GM15510 (cell line): ENCODE results near the gene INTS1.

Source experiments
- POLR2A ChIP-seq: IDR thresholded peaks from 3 replicates; pipeline ENCODE4 v1.6.1; 2011; ENCODE audit warnings: borderline replicate concordance; ENCODE audit not compliant: insufficient read length; ENCODE audit errors: extremely low read depth

Gene INTS1

DNA sequence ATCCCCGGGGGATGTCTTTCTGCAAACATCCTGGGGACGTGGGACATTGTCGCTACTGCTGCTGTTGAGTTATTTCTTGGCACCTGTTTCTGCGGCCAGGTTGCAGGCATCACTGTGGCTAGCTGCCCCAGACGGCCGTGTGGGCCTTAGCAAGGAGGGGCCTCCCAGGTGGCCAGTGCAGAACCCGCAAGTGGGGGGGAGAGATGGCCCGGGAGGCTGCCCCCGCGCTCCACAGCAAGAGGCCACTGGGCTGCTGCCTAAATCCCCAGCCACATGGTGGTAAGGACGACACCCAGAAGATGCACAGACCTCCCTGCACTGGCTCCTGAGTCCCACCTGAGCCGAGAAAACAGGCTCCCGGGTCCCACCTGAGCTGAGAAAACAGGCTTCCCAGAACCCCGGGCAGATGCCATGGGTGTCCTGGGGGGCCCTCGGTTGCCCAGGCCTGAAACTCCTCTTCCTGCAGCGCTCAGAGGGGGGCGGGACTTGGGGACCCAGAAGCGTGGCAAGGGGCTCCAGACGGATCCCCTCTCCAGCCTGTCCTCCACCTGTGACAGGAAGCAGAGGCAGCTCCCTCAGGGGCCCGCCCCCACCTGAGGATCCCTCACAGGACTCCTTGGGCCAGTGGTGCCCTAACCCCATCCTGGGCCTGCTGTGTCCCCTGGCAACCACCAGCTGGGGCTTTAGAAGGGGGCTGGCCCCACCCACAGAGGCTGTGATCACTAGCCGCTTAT is 25.4 kb upstream of the INTS1 start:
- TF ChIP-seq POLR2A = no peak

DNA sequence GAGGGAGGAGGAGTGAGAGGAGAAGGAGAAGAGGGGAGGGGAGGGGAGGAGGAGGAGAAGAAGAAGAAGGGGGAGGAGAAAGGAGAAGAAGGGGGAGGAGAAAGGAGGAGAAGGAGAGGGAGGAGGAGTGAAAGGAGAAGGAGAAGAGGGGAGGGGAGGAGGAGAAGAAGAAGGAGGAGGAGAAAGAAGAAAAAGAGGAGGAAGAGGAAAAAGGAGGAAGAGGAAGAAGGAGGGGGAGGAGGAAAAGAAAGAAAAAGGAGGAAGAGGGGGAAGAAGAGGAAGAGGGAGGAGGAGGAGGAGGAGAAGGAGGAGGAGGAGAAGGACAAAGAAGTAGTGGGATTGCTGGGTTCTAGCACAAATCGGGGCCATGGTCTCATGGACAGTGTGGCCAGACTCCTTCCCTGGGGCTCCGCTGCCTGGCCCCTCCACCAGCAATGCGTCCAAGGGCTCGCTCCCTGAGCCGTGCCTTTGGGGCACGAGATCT is 22.1 kb upstream of the INTS1 start:
- no peak for TF ChIP-seq POLR2A

DNA sequence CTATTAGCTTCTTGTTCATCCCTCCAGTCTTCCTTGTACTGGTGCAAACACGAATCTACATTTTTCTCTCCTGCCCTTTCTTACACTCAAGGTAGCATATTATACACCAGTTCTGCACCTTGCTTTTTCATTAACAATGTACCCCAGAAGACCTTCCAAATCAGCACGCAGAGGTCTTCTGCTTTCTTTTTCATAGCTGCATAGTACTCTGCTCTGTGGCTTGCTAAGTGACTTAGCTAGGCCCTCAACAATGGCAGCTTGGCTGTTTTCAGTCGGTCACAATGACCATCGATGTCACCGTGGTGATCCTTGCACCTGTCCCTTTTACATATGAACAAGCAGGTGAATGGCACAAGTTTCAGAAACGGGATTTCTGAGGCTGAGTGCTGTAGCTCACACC is 21.2 kb upstream of the INTS1 start:
- no peak for TF ChIP-seq POLR2A

DNA sequence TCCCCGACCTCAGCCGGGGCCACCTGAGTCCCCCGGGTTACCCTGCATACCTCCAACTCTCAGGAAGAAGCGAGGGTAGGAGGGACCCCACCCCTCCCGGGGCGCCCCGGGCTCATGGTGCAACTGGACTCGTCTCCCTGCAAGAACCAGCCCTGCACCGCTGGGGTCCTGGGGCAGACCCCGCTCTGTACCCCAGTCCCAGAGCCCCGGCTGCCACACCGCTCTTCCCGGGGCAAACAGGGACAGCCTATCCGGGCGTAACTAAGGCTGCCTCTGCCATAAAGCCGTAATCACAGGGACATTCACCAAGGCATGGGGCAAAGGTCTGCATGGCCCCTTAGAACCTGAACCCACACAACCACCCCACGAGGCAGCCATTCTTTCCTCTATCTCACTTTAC is 19.7 kb upstream of the INTS1 start:
- TF ChIP-seq POLR2A = no peak

DNA sequence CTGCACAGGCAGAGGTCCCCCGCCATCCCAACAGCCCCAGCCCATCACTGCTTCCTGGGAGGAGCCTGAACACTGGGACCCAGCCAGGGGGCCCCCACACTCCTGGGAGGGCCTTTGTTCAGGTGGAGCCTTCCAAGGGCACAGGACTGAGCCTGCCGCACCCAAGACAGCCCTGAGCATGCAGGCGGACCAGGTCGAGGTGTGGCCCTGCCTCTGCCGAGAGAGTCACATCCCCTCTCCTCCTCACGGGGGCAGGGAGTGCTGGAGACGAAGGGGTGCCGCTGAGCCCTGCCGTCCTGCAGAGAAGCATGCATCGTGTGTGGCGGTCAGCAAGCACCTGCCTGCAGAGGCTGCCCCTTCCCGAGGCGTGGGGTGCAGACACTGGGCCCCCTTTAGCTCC is 19.0 kb upstream of the INTS1 start:
- no peak for TF ChIP-seq POLR2A

DNA sequence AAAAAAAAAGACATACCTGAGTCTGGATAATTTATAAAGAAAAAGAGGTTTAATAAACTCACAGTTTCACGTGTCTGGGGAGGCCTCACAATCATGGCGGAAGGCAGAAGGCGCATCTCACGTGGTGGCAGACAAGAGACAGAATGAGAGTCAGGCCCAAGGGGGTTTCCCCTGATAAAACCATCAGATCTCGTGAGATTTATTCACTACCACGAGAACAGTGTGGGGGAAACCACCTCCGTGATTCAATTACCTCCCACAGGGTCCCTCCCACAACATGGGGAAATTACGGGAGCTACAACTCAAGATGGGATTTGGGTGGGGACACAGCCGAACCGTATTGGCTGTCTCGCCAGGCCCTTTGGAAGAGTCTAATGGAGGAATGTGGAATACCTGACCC is 17.3 kb upstream of the INTS1 start:
- TF ChIP-seq POLR2A = no peak

DNA sequence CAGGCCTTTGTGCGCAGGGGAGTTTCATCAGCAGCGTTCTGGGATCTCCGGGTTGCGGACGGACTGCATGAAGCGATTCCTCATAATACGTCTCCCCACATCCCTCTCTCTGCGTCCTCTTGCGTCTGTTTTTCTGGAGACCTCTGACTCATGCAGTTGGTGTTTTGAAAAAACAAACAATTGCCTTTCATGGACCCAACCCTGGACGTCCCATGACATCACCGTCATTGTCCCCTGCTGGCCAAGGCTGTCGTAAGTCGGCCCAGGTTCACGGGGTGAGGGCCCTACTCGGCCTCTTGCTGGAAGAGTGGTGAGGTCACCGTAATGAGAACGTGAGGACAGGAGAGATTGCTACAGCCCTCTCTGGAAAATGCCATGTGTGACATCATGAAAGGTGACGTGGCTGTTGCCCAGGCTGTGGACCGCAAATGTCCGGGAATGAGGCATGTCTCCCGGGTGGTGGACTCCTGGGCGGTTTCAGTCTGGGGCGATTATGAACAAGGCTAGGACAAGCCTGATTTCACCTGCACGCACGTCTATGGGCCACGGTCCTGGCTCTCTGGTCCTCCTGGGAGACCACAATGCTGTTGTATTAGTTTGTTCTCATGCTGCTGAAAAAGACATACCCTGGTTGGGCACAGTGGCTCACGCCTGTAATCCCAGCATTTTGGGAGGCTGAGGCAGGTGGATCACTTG is 16.5 kb upstream of the INTS1 start:
- no peak for TF ChIP-seq POLR2A

DNA sequence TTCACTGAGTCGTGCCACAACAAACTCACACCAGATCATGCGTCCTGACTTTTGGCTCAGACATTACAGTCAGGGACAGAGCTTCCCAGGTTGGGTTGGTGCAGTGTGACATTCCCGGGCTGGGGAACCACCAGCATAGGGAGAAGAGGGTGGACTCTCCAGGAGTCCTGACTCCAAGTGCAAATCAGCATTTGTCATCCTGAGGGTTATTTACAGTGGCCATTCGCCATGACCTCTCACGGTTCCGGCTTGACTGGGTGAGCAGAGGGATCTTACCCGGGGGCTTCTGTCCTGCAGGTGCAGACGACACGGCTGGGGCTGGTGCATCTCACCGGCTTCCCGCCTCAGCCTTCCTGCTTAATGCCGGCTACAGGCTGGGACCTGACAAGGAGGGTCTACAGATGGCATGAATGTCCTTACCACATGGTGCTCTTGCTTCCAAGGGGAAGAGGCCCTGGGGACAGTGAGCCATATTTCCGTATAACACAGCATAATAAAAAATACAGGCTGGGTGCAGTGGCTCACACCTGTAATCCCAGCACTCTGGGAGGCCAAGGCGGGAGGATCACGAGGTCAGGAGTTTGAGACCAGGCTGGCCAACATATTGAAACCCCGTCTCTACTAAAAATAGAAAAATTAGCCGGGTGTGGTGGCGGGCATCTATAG is 12.5 kb upstream of the INTS1 start:
- TF ChIP-seq POLR2A = no peak

DNA sequence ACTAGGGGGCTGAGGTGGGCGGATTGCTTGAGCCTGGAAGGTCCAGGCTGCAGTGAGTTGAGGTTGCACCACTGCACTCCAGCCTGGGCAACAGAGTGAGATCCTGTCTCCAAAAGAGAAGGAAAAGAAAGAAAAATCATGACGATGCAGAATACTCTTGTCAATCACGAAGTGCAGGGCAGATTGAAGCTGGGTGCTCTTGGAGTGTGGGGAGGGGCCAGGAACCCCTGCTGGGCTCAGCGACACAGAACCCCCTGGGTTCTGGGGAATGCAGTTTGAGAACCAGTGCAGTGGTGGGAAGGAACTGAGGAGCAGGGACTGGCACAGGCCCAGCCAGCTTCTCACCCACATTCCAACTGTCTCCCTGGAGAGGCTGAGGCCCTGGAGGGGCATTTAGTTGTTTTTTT is 10.8 kb upstream of the INTS1 start:
- no peak for TF ChIP-seq POLR2A

DNA sequence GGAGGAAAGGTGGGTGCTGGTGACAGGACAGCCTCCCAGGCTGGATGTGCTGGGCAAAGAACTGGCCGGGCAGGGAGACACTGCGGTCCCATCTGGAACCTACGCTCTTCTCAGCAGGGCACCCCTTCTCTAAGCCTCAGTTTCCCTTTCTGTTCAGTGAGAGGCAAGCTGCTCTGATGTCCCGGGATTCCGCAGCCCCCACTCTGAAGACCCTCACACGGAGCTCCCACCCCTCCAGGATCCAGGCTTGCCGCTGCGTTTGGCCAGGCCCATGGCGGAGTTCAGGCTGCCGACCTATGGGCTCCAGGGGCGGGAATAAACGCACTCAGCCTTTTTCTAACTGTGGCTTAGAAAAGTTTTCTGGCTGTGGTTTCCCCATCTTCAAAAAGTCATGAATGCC is 10.2 kb upstream of the INTS1 start:
- TF ChIP-seq POLR2A = no peak

DNA sequence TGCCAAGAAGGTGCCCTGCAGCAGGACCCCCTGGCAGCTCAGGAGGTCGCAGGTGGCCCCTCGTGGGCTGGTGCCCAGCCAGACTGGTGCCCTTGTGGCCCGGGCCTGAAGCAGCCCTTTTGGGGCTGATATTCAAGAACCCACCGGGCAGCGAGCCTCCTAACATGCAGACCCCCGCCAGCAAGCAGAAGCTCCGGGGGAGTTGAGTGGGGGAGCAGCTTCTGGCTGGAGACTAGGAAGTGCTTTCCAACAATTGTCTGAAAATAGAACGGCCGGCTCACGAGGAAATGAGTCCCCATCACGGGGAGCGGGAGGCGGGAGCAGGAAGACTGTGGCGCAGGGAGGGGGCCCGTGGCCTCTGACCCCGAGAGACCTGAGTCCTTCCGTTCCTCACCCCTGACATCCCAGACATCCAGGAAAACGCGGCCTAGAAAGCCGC is 9.5 kb upstream of the INTS1 start:
- no peak for TF ChIP-seq POLR2A

DNA sequence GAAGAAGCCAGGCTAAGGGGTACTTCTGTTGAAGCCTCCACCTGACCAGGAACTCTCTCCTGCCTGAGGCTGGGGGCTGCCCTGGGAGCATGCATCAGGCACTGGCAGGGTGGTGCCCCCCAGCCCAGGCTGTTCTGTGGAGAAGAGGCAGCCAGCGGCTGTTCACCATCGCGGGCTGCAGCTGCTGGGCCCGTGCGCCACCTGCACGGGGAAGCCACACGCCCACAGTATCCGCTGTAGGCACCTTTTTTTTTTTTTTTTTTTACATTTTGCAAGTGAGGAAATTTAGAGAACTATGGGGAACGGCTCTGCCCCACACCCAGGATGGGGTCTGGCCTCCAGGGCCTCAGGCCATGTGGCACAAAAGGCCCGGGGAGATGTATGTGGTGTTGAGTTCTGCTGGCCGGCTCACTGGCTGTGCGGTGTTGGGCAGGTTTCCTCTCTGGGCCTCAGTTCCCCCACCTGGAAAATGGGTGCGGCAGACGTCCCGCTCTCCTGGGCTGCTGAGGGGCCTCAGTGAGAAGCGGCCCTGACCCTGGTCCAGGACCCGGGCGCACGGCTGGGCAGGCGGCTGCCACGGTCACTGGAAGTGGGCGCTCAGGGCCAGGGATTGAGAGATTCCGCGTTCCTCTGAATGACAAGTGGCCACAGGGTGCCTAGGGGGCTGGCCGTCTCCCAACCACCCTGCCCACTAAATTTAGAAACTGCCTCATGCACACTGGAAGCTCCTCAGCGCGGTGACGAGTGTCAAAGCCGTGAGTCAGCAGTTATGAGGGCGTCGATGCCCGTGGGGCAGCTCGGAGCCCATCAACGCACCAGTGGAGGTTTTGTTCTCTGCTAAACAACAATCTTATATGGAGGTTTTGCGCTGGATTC is 8.8 kb upstream of the INTS1 start:
- TF ChIP-seq POLR2A = no peak

DNA sequence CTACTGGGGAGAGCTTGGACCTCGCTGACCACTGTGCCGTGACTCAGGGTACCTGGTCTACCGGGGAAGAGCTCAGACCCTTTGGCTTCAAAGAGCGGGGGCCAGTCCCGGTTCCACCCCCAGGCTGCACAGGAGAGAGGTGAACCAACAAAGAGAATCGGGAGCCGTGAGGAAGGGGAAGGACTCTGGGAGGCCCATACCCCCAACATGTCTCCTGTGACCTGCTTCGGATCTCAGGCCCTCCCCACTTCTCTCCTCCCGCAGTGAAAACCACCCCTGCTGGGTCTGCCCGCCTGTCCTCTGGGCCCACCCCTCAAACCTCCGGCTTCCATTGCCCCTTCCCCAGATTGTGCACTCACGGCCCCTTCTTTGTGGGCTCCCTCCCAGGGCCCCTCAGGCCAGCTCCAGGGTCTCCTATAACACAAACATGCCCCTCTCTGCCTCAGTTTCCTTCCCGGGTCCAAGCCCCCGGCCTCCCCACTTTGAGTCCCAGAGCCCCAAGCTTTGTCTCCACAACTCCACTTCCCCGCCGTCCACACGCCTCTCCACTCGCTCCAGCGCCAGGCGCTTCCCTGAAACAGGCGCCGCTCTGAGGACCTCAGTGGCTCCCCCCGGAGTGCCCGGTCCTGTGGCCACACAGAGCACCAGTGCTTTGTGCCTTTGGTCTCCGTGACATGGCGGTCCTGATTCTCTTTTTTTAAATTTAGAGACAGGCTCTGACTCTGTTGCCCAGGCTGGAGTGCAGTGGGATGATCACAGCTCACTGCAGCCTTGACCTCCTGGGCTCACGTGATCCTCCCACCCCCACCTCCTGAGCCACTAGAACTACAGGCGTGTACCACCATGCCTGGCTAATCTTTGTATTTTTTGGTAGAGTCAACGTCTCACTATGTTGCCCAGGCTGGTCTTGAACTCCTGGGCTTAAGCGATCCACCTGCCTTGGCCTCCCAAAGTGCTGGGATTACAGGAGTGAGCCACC is 7.5 kb upstream of the INTS1 start:
- TF ChIP-seq POLR2A = no peak

DNA sequence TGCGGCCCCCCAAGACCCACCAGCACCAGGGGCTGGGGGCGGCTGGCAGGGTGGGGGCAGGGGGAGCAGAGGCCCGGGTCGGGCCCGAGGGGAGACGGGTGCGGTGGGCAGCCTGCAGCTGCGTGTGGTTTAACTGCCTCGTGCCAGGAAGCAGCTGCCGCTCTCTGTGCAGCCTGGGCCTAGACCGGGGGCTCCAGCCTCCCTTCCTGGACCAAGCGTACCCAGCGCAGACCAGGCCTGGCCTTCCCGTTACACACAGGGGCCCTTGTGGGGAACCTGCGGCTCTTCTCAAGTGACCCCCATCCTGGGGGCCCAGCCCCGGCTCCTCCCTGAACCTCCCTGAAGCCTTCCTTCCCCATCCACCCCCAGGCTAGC is 6.6 kb upstream of the INTS1 start:
- TF ChIP-seq POLR2A = no peak
